ENCODE measurements around the gene RANBP1.

DNA sequence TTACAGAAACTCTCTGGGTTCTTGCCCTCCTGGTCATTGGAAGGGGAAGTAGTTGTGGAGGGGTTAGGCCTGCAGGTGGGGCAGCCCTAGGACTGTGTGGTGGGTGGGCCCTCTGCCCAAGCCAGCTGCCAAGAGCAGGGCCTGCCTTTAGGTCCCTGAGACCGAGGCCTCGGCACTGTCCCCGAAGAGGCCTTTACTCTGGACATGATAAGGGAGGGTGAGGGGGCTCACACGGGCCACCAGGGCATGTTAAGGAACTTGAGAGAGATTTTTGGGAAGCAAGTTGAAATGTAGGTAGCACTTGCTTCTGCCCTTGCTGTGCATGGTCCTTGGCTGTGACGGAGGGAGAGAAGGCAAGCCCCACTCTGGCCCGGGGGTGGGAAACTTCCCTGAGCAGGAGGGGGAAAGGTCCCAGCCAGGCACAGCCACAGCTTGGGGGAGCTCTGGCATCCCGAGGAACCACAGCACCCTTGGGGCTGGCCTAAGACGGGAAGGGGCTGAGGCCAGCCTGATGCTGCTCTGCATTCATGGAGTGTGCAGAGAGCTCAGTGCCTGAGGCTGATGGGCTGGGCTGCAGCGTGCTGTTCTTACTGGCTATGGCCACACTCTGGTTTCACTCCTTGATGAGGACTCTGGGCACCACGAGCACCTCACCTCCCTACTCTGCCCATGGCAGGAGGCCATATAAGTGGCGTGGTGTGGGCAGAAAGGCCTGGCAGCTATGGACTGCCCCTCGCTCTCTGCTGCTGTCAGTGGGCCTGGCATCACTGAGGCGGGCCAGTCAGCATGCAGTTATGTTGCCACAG is 7.8 kb upstream of the RANBP1 start:
- TF ChIP-seq EZH2 (IDR thresholded peaks at IDR 0.05; ENCODE audit: low read depth) = no peak
- TF ChIP-seq, protein P1, sequence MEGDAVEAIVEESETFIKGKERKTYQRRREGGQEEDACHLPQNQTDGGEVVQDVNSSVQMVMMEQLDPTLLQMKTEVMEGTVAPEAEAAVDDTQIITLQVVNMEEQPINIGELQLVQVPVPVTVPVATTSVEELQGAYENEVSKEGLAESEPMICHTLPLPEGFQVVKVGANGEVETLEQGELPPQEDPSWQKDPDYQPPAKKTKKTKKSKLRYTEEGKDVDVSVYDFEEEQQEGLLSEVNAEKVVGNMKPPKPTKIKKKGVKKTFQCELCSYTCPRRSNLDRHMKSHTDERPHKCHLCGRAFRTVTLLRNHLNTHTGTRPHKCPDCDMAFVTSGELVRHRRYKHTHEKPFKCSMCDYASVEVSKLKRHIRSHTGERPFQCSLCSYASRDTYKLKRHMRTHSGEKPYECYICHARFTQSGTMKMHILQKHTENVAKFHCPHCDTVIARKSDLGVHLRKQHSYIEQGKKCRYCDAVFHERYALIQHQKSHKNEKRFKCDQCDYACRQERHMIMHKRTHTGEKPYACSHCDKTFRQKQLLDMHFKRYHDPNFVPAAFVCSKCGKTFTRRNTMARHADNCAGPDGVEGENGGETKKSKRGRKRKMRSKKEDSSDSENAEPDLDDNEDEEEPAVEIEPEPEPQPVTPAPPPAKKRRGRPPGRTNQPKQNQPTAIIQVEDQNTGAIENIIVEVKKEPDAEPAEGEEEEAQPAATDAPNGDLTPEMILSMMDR (conservative IDR thresholded peaks at IDR 0.05) = no peak
